AG04449 (cell line): Measurements from ENCODE around the gene GRB10.

Experiments
- CTCF ChIA-PET: fragments of 350-600 bp; formaldehyde crosslinking; extraction: SDS; loops from one replicate; lab custom pipeline; 2021; ENCODE audit warnings: antibody characterized with exemption; lab: Yijun Ruan, JAX
- POLR2A ChIA-PET: fragments of 400-600, 350-600 bp; formaldehyde crosslinking; extraction: SDS; loops from one replicate; lab custom pipeline; 2020; ENCODE audit warnings: antibody characterized with exemption, inconsistent platforms; lab: Yijun Ruan, JAX
- DNase-seq: peaks from one replicate; pipeline ENCODE4 v3.0.0-alpha.2; 2010; ENCODE audit warnings: low read depth, low spot score
- H3K4me3 ChIP-seq: 2 replicates; pipeline ENCODE4 v1.5.1; 2011; ENCODE audit warnings: low read depth, mild to moderate bottlenecking, control low read depth, low read length
- TF ChIP-seq, protein P1 (sequence below): IDR thresholded peaks from one replicate; pipeline ENCODE4 v1.5.1; 2011; ENCODE audit warnings: mild to moderate bottlenecking, moderate library complexity, low read length, control low read depth, inconsistent platforms; ENCODE audit not compliant: insufficient read depth; ENCODE audit errors: missing control alignments

Gene GRB10

DNA sequence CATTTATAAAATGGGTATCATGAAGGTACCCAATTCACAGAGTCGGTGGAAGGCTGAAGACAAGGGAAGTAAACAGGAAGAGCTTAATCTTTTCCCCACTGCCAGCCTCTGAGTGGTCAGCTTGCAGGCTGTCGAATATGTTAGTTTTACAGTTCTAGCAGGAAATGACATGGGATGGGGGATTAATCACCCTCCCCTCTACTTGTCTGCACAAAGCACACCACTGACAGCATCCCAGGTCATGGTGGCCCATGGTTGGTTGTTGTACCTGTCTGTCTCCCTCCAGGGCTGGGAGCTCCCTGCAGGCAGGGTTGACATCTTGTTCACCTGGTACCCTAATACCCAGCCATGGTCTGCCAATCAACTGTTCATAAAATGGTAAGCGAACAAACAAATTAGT, 55.6 kb downstream of the GRB10 start:
- DNase-seq: no peak
- CTCF ChIA-PET: no interaction called here
- H3K4me3 ChIP-seq: no peak overlapping the region
- TF ChIP-seq, protein P1, sequence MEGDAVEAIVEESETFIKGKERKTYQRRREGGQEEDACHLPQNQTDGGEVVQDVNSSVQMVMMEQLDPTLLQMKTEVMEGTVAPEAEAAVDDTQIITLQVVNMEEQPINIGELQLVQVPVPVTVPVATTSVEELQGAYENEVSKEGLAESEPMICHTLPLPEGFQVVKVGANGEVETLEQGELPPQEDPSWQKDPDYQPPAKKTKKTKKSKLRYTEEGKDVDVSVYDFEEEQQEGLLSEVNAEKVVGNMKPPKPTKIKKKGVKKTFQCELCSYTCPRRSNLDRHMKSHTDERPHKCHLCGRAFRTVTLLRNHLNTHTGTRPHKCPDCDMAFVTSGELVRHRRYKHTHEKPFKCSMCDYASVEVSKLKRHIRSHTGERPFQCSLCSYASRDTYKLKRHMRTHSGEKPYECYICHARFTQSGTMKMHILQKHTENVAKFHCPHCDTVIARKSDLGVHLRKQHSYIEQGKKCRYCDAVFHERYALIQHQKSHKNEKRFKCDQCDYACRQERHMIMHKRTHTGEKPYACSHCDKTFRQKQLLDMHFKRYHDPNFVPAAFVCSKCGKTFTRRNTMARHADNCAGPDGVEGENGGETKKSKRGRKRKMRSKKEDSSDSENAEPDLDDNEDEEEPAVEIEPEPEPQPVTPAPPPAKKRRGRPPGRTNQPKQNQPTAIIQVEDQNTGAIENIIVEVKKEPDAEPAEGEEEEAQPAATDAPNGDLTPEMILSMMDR: no peak
- POLR2A ChIA-PET: no interaction called here

DNA sequence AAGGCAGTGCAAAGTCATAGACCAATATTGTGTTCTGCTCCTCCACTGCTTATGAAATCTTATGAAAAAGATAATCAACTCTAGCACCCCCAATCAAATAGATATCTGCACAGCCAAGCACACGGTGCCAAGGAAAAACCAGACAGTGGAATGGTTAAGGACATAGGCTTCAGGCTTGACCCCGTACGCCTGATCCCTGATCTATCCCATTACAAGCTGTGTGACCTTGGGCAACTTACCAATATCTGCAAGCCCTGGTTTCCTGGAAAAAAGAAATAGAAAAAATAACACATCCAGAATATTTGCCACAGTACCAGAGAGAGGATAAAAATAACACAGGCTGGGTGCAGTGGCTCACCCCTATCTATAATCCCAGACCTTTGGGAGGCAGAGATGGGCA, 56.9 kb downstream of the GRB10 start:
- TF ChIP-seq, protein P1: no peak
- ChIA-PET CTCF (no interaction called here), POLR2A (no interaction called here)
- no peak for DNase-seq
- H3K4me3 ChIP-seq: no peak overlapping the region

DNA sequence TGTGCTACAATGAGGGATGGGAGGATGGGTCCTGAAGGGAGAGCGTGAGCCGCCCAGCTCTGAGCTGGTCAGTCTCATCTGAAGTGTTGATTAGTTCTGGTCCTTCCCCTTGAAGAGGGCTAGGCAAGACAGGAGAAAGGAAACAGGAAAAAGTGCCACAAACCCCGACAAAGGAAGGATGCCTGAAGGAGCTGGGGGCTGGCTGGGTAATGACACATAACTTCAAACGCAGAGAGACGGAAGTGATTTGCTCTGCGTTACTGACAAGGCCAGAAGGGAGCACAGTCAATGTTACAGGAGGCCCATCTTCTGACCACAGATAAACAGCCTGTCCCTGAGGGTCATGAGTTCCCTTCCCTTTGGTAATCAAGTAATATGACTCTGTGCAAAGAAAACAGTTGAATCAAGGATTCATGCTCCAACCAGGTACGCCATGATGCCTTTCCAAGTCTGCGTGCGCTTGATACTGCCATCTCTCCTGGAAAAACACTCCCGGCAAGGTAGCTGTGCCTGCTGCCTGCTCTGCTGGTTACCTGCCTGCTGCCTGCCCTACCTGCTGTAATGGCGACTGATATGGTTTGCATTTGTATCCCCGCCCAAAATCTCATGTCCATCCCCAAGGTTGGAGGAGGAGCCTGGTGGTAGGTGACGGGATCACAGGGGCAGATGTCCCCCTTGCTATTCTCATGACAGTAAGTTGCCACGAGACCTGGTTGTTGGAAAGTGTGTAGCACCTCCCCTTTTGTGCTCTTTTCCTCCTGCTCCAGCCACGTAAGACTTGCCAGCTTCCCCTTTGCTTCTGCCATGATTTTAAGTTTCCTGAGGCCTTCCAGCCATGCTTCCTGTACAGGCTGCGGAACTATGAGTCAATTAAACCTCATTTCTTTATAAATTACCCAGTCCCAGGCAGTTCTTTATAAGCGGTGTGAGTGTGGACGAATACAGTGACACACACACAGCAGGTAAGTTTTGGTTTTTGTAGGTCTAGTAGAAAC, 57.9 kb downstream of the GRB10 start:
- ChIA-PET CTCF (no interaction called here), POLR2A (no interaction called here)
- TF ChIP-seq, protein P1: no peak
- H3K4me3 ChIP-seq: no peak overlapping the region
- no peak for DNase-seq

DNA sequence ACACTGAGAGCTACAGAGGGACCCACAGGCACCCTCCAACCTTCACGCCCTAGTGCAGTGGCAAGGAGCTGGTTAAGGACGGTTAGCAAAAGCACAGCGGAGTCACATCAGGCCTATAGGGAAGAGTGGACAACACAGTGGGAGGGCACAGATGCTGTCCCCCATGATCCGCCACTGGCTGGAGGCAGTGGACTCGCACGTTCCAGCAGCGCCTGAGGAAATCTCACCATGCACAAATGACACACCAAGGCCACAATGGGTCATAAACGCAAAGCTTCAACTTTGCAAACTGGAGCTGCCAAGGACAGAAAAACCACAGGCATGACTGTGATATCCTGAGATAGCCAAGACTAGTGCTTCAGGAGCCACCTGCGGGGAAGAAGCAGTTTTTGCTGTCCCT, 58.8 kb downstream of the GRB10 start:
- no peak overlapping the region for H3K4me3 ChIP-seq
- TF ChIP-seq, protein P1: no peak
- CTCF ChIA-PET: interaction anchor here (1.6 kb wide), 1 partner anchor 44 kb away, joined by 3 read pairs; no protein-coding TSS in a partner anchor
- DNase-seq: no peak
- POLR2A ChIA-PET: no interaction called here

DNA sequence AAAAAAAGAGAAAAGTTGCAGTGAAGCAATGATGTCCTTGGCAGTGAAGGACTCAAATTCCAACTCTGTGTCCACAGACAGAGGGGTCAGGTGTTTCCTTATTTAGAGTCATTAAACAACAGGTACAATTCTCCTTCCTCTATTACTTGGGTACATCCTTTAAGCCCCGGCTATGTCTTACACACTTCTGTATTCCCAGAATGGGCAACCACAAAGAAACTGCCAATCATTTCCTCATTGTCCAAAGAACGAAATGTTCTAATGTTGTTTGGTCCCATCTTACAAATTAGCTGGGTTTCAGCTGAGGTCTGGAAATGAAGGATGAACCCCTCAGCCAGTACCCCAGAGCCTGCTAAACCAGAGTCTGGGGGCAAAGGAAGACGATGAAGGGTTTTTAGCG, 59.5 kb downstream of the GRB10 start:
- ChIA-PET POLR2A (no interaction called here), CTCF (interaction anchor here (0.8 to 1.6 kb wide), 4 partner anchors 16 to 418 kb away, joined by 3 to 5 read pairs (median 4); no protein-coding TSS in a partner anchor)
- DNase-seq: no peak
- H3K4me3 ChIP-seq: no peak overlapping the region
- TF ChIP-seq, protein P1: no peak

DNA sequence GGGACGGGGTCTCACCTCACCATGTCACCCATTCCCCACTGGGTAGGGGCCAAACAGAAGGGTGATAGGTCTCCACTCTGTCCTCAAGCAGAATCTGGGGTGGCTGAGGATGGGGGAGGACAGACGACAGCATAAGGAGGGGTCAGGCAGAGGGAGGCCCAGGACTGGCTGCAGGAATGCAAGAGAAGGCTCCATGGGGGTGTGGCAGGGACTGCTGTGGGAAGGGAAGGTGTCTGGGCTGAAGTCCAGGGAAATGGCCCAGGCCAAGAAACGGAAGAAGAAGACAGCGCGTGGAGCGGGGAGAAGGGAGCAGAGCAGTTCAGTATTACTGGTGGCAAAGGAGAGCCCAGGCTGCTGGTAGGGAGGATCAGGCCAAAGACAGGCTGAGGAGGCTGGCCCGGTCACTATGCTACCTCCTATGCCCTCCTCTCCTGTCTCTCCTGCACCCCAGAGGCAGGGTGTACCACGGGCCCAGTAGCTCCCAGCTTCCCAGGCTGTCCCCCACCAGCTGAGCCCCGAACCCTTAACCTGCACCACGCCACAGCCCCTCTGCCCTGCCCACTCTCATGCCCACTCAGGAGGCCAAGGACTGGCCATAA, 60.9 kb downstream of the GRB10 start:
- POLR2A ChIA-PET: no interaction called here
- CTCF ChIA-PET: interaction anchor here (1.1 kb wide), 1 partner anchor 9 kb away, joined by 4 read pairs; no protein-coding TSS in a partner anchor
- H3K4me3 ChIP-seq: no peak overlapping the region
- TF ChIP-seq, protein P1: no peak
- no peak for DNase-seq
